SH-SY5Y (cell line): ENCODE results near the gene UBQLN4.

Experiments
- GATA2 ChIP-seq: IDR thresholded peaks from 2 replicates; pipeline ENCODE4 v1.6.1; 2011; ENCODE audit warnings: mild to moderate bottlenecking, low read depth, low read length
- GATA3 ChIP-seq: IDR thresholded peaks from 2 replicates; pipeline ENCODE4 v1.6.1; 2011; ENCODE audit warnings: low read depth, mild to moderate bottlenecking, low read length, moderate library complexity

UBQLN4 gene

GRCh38 chr1:156053768-156054499 is at the start of gene UBQLN4:
TSS of gene UBQLN4 (minus strand) at chr1:156053798. CDS start at chr1:156053701, 97 bp downstream.
- TF ChIP-seq GATA2 = no peak
- TF ChIP-seq GATA3 = no peak

DNA sequence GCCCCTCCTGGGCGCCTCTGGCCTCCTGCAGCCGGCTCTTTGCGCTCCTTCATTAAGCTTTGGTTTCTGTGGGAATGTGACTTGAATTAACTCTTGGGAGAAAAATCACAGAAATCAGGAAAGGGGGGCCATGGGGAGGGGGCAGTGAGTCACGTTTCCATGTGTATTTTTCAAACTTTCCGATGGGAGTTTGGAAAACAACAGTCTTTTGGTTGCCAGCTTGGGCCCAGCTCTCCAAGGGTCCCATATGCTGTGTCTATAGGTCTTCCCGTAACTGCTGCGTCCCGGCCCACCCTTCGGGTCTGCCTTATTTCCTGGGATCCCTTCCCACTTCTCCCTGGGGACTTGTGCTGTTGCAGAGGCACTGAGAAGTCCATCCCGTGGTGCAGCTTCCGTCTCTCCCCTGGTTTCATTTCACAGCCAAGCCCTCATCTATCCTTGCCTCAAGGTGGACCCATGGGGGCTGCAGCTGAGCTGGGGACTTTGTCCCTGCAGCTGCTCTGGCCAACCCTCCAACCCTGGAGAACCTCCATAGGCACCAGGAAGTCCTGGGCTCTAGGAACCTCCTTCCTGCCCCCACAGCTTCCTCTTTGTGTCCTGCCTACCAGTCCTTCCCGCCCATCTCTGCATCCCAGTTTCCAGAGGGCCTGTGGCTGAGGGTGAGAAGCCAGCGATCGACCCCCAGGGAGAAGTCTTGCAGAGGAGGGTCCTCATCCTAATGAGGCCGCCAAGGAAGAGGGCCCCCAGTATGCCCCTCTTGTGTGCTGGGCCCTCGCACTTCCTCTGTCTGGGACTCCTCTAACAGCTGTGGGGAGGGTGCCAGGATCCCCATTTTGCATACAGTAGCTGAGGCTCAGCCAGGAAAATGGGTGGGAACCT is 49.3 kb upstream of the UBQLN4 start:
- TF ChIP-seq GATA2 (no peak), GATA3 (no peak)

GRCh38 chr1:156101880-156102279 is 48.3 kb upstream of the UBQLN4 start:
- TF ChIP-seq GATA3 (no peak), GATA2 (no peak)

- TF ChIP-seq GATA3 = no peak
- TF ChIP-seq GATA2 = no peak
Measured at GRCh38 chr1:156100205-156100995, 46.8 kb upstream of the UBQLN4 start.

DNA sequence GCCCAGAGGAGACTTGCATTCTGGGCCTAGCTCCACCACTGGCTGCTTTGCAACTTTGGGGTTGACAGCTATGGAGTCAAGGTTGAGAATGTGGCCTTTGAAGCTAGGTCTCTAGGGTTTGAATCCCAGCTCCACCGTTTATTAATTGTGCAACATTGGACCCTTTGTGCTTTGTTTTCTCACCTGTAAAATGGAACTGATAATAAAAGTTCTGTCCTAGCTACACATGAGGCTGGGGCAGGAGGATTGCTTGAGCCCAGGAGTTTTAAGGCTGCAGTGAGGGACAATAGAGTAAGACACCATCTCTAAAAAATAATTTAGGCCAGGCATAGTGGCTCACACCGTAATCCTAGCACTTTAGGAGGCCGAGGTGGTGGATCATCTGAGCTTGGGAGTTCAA is 45.7 kb upstream of the UBQLN4 start:
- TF ChIP-seq GATA3 (no peak), GATA2 (no peak)

DNA sequence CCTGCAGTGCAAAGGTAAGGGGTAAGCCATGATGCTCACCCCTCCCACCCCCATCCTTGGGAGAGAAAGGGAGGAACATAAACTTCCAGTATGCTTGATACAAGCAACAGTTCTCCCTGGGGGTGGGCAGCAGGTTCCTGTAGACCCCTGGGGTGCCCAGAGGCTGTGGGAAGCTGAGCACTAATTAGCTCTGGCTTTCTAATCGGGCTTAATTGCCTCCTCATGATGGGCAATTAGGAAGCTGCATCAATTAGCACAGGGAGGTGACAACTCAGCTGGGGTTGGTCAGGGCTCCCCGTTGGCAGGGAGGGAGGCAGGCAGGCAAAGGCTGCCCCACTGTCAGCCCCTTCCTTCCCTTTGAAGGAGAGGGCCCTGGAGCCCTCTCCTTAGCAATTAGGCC is 45.2 kb upstream of the UBQLN4 start:
- TF ChIP-seq GATA3 (no peak), GATA2 (no peak)

DNA sequence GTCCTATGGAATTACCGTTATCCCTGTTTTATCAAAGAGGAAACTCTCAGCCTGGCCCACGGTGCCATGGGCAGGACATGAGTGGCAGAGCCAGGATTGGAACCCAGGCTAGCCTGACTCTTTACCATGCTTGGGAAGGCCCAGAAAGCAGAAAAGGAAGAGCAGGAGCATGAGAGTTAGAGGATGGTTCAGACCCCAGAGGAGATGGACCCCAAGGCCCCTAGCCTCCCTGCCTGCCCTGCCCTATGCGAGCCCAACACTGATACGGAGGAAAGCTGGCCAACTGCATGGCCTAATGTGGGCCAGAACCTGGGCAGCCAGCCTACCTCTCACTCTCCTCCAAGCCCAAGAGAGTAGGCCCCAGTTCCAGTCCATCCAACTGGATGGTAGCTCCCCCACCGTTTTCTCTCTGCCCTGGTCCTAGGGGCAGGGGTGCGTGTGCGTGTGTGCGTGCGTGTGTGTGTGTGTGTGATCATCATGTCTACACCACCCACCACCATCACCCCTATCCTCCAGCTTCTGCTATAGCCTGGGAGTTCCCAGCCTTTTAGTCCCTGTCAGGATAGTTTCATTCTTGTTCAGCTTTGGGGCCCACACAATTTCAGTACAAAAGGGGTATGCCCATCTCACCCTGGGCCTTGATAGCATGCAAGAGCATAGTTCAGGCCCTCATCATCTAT is 44.0 kb upstream of the UBQLN4 start:
- TF ChIP-seq GATA3 = no peak
- no peak for TF ChIP-seq GATA2

GRCh38 chr1:156096640-156097391 is 43.2 kb upstream of the UBQLN4 start:
- TF ChIP-seq GATA3 = no peak
- TF ChIP-seq GATA2 = no peak

DNA sequence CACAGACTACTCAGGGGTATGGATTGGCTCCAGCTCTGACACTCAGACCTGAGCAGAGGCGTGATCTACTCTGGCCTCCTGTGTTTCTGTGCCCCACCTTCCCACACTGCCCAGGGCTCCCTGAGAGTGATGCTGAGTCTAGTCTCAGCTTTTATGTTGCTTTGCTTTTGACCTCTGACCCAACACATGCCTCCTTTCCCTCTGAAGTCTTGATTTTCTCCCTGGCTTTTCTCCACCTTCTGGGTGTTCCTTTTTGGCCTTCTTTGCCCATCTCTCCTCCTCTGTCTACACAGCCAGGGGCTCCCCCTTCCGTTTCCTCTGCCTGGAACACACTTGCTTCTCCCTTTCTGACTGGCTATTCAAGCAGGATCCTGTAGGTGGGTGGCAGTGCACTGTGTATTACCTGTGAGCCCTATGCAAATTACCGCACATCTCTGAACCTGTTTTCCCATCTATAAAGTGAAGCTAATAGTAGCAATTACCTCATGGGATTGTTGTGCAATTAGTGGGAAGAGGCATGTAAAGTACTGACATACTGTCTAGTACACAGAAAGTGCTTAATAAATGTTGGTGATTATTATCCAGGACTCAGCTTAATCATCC is 42.4 kb upstream of the UBQLN4 start:
- no peak for TF ChIP-seq GATA2

DNA sequence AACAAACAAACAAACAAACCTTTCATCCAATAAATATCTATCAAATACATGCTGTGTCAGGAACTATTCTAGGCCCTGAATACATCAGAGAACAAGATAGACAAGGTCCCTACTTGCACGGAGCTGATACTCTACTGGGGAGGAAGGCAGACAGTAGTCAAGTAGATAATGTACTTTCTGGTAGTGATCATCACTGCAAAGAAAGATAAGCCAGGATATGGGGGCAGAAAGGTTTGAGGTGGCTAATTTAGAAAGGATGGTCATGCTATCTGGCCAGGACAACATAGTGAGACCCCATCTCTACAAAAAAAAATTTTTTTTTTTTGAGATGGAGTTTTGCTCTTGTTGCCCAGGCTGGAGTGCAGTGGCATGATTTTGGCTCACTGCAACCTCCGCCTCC is 38.0 kb upstream of the UBQLN4 start:
- TF ChIP-seq GATA3 (no peak), GATA2 (no peak)

DNA sequence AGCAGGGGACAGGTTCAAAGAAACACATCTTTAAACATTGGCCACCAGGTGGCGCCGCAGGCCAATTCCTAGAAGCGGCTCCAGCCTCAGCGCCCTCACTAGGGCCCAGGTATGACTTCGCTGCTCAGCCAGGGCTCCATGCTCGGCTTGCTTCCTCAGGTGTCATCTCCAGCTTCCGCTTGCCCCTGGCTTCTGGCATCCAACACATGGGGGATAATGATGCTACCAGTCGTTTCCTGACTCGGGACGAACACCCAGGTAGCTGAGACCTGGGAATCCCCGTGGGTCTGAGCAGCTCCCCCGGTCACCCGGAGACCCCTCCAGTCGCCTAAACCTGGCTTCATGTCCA is 37.2 kb upstream of the UBQLN4 start:
- TF ChIP-seq GATA2 (no peak), GATA3 (no peak)

DNA sequence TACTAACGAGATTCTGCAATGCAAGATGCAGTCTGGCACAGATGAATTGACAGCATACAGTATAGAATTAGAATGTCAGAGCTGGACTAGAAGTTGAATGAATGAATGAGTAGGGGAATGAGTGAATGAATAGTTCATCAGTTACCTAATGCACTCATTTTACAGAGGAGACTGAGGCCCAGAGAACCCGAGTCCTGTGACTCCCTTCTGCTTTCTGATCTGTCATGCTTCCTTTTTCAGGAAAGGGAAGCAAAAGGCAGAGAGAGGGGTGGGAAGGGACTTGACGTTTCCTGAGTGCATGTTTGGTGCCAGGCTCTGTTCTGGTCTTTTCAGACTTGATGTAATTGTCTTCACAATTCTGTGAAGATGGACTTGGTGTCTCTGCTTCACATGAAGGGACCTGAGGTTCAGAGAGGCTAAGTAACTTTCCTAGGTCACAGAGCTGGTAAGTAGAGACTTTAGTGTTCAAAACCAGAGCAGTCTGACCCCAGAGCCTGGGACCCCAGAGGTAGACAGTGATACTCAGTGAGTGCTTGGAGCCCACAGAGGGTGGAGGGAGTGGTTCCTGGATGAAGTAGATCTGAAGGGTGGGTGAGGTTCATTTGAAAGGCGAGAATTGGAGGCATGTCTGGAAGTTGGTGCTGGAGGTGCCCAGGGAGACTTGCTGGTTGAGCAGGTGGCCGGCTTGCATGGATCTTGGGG is 36.7 kb upstream of the UBQLN4 start:
- TF ChIP-seq GATA2 (no peak), GATA3 (no peak)
